PFSK-1 (cell line): Measurements from ENCODE around the gene ADAMTS14.

Experiments used
- FOXP2 ChIP-seq: optimal IDR thresholded peaks from 2 replicates; pipeline ENCODE3; 2011; ENCODE audit warnings: borderline replicate concordance, control low read depth, inconsistent platforms; ENCODE audit not compliant: insufficient read depth; ENCODE audit errors: extremely low read length, extremely low read depth
- POLR2AphosphoS5 ChIP-seq: IDR thresholded peaks from 2 replicates; pipeline ENCODE4 v1.6.1; 2012; ENCODE audit warnings: low read depth, mild to moderate bottlenecking, control low read depth, low read length, moderate library complexity
- SIN3A ChIP-seq: IDR thresholded peaks from 2 replicates; pipeline ENCODE4 v1.6.1; 2012; ENCODE audit warnings: mild to moderate bottlenecking, low read length, moderate library complexity, borderline replicate concordance; ENCODE audit not compliant: insufficient read depth
- TAF1 ChIP-seq: IDR thresholded peaks from 2 replicates; pipeline ENCODE4 v1.6.1; 2012; ENCODE audit warnings: low read length, control low read depth, borderline replicate concordance; ENCODE audit not compliant: insufficient read depth
- TF ChIP-seq, protein P1 (sequence below), 2 experiments: IDR thresholded peaks; 2 replicates each; pipeline versions ENCODE4 v1.6.1 to v1.8.0; 2011 to 2012; ENCODE audit warnings: low read depth in 2 of 2, low read length in 2 of 2, control low read depth in 1 of 2, inconsistent platforms in 1 of 2, mild to moderate bottlenecking in 1 of 2, moderate library complexity in 1 of 2; ENCODE audit not compliant: insufficient read depth in 1 of 2

The ADAMTS14 gene

DNA sequence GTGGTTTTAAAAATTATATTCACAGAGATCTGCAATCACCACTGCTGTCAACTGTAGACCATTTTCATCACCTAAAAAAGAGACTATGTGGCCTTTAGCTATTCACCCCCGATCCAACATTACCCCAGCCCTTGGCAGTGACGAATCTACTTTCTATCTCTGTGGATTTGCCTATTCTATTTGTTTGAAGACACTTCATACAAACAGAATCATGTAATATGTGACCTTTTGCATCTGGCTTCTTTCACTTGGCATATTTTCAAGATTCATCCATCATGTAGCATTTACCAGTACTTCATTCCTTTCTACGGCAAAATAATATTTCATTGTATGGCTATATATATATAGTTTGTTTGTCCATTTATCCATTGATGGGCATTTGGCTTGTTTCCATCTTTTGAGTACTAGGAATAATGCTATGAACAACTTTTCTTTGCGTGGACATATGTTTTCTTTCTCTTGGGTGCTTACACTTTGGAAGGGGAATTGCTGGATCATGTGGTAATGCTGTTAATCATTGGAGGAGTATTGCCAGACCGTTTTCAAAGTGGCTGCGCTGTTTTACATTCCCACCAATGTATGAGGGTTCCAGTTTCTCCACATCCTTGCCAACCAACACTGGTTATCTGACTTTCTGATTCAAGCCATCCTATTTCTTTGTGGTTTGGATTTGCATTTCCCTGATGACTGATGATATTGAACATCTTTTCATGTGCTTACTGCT is 22.3 kb downstream of the ADAMTS14 start:
- no peak for TF ChIP-seq FOXP2
- no peak for TF ChIP-seq SIN3A
- TF ChIP-seq TAF1, result no peak
- no peak for TF ChIP-seq POLR2AphosphoS5
- TF ChIP-seq, protein P1, sequence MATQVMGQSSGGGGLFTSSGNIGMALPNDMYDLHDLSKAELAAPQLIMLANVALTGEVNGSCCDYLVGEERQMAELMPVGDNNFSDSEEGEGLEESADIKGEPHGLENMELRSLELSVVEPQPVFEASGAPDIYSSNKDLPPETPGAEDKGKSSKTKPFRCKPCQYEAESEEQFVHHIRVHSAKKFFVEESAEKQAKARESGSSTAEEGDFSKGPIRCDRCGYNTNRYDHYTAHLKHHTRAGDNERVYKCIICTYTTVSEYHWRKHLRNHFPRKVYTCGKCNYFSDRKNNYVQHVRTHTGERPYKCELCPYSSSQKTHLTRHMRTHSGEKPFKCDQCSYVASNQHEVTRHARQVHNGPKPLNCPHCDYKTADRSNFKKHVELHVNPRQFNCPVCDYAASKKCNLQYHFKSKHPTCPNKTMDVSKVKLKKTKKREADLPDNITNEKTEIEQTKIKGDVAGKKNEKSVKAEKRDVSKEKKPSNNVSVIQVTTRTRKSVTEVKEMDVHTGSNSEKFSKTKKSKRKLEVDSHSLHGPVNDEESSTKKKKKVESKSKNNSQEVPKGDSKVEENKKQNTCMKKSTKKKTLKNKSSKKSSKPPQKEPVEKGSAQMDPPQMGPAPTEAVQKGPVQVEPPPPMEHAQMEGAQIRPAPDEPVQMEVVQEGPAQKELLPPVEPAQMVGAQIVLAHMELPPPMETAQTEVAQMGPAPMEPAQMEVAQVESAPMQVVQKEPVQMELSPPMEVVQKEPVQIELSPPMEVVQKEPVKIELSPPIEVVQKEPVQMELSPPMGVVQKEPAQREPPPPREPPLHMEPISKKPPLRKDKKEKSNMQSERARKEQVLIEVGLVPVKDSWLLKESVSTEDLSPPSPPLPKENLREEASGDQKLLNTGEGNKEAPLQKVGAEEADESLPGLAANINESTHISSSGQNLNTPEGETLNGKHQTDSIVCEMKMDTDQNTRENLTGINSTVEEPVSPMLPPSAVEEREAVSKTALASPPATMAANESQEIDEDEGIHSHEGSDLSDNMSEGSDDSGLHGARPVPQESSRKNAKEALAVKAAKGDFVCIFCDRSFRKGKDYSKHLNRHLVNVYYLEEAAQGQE (IDR thresholded peaks at IDR 0.05; ENCODE audit: insufficient read depth in 1 of 2, low read depth in 2 of 2, low read length in 2 of 2), result no peak

DNA sequence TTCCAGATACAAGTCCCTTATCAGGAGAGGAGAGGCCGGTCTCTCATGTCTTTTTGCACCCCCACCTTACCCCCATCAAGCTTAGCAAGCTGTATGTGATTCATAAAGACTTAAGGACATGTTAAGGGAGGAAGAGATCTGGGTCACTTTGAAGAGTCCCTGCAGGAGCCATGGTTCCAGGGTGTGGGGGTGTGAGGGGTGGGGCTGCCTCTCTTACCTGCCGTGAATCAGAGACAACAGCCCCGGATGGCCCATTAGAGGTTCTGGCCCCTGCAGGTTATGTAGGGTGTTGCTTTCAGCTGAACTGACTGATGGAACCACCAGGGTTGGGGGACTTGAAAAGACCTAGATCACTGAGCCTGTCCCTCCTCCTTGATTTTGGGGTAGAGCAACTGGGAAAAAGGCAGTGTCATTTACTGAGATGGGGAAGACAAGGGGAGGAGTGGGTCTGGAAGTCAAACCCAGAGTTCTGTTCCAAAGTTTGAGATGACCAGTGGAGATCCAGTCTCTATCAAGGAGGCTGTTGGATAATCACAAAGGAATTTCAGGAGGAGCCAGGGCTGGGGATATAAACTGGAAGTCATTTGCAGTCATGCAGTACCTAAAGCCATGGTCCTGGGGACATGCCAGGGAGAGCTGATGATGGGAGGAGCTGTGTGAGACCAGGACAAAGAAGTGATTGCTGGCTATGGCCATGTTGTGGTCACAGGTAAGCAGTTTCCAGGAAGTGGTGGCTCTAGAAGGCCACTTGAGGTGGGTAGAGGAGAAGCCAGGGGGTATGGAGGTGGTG is 23.1 kb downstream of the ADAMTS14 start:
- TF ChIP-seq, protein P1 (IDR thresholded peaks at IDR 0.05; ENCODE audit: insufficient read depth in 1 of 2, low read depth in 2 of 2, low read length in 2 of 2), result no peak
- TF ChIP-seq TAF1, result no peak
- TF ChIP-seq POLR2AphosphoS5, result no peak
- TF ChIP-seq SIN3A, result no peak
- no peak for TF ChIP-seq FOXP2

GRCh38 chr10:70698211-70698610 is 25.9 kb downstream of the ADAMTS14 start:
- no peak for TF ChIP-seq FOXP2
- TF ChIP-seq, protein P1 (IDR thresholded peaks at IDR 0.05; ENCODE audit: insufficient read depth in 1 of 2, low read depth in 2 of 2, low read length in 2 of 2), result no peak
- no peak for TF ChIP-seq POLR2AphosphoS5
- no peak for TF ChIP-seq SIN3A
- no peak for TF ChIP-seq TAF1

DNA sequence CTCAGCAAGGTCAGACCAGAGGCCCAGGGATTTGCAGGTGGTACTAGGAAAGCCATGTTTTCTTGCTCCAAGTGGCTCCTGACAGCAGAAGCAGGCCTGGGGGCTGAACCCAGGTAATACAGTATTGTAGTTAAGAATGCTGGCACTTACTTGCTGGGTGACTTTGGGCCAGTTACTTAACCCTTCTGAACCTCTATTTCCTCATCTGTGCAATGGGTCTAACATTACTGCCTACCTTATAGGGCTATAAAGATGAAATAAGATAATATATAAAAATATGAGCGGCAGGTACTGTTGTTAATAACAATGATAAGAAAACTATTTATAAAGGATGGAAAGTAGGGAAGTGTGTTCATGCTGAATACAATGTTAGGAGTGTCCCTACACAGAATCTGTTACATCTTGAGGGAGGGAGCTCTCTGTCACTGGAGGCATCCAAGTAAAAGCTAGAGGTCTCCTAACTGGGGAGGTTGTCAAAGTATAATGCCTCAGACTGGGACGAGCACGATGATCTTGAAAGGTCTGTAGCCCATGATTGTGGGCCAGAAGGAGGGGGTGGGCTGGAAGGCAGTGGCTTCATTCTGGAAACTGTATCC is 26.9 kb downstream of the ADAMTS14 start:
- no peak for TF ChIP-seq TAF1
- TF ChIP-seq SIN3A, result no peak

DNA sequence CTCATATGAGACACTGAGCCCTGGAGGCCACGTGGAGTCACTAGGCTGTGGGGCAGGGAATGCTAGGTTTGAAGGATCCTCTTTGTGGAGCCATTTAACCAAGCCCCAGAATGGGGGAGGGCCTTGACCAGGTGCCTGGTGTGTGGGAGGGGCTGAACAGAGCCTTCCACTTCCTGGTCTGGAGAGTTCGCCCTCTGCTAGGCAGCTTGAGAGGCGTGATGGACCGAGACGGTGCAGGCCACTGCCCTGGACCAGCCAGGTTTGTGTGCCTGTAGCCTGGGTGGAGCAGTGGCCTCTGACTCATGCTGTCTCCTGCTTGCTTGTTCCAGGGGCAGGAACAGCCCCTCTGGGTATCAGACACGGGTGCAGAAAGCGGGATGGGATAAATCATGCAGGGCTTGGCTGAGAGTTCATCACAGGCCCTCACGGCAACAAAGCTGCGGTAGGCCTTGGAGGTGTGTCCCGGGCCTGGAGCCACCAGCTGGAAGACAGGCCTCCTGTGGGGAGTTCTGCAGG is 27.4 kb downstream of the ADAMTS14 start:
- TF ChIP-seq, protein P1 (IDR thresholded peaks at IDR 0.05; ENCODE audit: insufficient read depth in 1 of 2, low read depth in 2 of 2, low read length in 2 of 2), result no peak
- TF ChIP-seq TAF1 (no peak), FOXP2 (no peak), POLR2AphosphoS5 (no peak), SIN3A (no peak)
